Measurements from ENCODE around the gene TXNRD1. TPM values are rescaled to one million over a fixed set of nuclear protein-coding genes. Genes with fewer than 3 reads are reported as not detected.
"Not testable (repeated sequence)": the region's sequence is repeated elsewhere in the genome, so short reads cannot be mapped to it uniquely, and the experiment has no call there.

Gene TXNRD1
- total RNA-seq, 1 donor from 2014 or later, result 49.8 TPM

DNA sequence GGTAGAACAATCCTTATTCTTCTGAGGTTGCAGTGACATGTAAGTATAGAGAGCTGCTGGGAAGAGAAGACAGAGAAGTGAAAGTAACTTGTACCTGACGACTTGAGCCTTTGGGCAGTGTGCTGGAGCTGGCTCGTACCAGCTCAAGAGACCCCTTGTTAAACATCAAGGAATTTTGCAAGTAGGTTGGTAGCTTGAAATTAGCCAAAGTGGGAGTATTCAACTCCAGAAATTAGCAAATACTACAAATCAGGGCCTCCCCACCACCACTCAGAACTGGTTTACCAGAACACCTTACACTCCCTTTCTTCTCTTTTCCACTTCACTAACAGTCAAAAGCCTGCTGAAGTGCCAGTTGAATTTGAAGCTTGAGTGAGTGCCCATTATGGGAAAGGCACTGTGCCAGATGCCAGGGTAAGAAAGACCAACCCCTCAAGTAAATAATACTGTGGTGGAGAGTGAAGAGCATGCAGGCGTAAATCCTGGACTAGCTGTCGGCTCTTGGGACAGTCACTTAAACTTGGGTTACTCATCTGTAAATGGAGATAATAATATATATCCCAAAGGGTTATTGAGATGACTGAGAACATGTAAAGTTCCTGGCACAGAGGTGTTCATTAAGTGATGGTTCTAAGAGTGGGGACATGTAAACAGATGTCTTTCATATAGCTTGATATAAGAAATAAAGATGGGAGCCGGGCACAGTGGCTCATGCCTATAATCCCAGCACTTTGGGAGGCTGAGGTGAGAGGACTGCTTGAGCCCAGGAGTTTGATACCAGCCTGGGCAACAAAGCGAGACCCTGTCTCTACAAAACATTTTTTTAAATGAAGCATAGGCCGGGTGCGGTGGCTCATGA, 60.9 kb downstream of the TXNRD1 start:
- ATAC-seq (peak; percentile 52), DNase-seq (ENCODE audit: low spot score) (no peak)

DNA sequence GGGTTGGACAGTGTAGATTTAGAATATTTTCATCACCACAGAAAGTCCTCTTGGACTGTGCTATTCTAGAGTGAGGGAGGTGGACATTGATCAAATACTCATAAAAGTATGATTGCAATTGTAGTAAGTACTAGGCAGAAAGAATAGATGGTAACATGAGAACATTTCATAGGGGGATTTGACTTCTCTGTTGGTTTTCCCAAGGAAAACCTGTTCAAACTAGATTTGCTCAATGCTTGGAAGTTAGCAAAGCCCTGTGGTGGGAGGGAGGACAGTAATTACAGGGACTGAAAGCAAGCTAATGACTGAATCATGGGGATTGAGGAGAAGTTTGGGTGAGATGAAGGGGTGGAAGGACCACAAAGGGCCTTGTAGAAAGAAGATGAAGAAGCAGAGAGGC, 63.6 kb downstream of the TXNRD1 start:
- ATAC-seq, result no peak

DNA sequence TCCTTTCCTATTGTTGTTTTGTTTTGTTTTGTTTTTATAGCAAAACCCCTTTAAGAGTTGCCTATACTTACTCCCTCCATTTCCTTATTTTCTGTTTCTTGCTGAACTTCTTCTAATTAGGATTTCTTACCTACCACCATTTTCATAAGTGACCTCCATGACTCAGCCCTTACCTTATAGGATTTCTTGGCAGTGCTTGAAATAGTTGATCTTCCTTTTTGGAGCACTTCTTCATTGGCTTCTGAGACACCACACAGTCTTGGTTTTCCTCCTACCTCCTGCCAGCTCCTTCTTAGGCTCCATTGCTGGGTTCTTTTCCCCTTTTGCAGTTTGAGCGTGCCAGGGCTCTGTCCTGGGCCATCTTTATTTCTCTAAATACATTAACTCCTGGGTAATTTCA, 64.5 kb downstream of the TXNRD1 start:
- ATAC-seq, result no peak
- no peak for DNase-seq (ENCODE audit: low spot score)

More for the DNA sequence above, 63.6 kb downstream of the TXNRD1 start:
- no peak for DNase-seq (ENCODE audit: low spot score)

DNA sequence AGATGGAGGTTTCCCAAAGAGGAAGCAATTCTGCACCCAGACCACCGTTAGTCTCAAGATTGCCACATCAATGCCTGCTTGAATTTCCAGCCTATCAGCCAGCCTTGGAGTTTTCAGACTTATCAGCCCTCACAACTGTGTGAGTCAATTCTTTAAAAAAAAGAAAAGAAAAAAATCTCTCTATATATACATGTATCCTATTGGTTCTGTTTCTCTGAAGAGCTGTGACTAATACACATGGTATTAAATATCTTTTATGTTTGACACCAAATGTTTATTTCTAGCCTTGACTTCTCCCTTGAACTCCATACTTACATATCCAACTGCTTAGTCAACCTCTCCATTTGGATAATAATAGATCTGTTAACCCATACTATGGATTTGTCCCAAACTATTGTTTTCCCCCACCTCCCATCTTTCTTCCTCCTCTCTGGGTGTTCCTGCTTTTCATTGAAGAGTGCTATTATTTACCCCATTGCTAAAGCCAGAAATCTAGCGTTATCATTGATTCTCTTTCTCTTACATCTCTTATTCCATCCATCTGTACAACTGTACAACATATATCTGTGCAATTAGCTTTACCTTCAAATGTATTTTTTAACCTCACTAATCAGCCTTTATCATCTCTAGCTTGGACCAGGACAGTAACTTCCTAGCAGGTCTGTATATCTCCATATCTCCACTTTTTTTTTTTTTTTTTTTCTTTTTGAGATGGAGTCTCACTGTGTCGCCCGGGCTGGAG, 65.3 kb downstream of the TXNRD1 start:
- no peak for ATAC-seq
- DNase-seq (ENCODE audit: low spot score), result no peak

DNA sequence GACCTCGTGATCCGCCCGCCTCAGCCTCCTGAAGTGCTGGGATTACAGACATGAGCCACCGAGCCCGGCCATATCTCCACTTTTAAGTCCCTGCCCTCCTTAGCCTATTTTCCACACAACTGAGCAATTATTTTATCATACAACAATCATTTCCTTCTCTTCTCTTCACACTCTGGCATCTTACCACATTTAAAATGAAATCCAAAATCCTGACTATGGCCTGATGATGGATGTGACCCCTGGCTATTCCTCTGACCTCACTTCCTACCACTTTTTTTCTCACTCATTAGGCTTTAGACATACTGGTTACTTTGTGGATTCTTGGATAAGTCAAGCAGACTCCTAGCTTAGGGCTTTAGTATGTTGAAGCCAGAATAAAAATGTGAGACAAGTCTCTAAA, 66.1 kb downstream of the TXNRD1 start:
- DNase-seq (ENCODE audit: low spot score) (no peak), ATAC-seq (no peak)

DNA sequence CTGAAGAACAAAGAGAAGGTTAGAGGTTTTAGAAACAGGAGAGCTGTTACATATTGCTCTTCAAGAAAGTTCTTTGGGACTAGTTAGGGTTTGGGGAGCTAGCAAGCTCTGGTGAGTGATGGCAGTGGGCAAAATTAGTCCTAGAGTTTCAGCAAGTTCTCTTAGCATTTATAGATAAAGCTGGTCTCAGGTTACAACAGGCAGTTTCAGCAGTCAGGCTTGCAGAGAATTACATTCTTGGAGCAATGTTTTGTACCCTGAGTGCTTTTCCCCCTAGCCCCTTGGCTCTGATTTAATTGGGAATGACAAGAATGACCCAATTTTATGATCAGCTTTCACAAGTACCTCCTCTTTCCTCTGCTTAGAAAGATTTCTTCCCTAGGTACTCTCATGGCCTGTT, 66.5 kb downstream of the TXNRD1 start:
- DNase-seq (ENCODE audit: low spot score), result no peak
- ATAC-seq, result no peak

DNA sequence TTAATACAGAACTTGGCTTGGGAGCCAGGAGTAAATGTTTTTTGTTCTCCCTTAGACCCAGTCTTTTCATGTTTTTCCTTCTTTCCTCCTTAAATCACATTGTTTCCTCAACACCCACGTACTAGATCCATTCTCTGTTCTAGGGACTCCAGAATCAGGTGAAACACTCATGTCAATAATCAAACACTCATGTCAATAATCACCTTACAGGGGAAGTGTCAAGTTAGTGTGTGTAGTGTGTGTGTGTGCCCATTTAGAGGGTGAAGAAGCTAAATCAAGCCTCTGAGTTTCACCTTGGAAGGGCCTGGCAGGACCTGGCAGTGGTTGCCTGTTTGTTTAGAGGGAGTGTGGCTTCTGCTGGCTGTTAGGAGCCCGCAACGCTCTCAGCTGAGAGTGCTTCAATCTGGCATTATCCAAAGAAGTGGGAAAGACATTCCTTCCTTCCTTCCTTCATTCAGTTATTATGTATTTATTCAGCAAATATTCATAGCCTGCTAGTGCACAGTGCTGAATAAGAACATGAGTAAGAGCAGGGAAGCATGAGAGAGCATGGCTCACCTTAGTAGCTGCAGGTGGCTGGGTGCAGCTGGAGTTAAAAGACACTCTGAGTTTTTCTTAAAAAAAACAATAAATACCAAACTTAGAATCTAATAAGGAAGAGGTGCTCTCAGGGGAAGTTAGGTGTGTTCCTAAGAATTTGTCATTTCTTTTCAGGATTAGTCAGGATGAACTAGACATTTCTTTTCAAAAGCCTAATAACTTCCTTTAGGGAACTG, 70.3 kb downstream of the TXNRD1 start:
- no peak for ATAC-seq
- no peak for DNase-seq (ENCODE audit: low spot score)

DNA sequence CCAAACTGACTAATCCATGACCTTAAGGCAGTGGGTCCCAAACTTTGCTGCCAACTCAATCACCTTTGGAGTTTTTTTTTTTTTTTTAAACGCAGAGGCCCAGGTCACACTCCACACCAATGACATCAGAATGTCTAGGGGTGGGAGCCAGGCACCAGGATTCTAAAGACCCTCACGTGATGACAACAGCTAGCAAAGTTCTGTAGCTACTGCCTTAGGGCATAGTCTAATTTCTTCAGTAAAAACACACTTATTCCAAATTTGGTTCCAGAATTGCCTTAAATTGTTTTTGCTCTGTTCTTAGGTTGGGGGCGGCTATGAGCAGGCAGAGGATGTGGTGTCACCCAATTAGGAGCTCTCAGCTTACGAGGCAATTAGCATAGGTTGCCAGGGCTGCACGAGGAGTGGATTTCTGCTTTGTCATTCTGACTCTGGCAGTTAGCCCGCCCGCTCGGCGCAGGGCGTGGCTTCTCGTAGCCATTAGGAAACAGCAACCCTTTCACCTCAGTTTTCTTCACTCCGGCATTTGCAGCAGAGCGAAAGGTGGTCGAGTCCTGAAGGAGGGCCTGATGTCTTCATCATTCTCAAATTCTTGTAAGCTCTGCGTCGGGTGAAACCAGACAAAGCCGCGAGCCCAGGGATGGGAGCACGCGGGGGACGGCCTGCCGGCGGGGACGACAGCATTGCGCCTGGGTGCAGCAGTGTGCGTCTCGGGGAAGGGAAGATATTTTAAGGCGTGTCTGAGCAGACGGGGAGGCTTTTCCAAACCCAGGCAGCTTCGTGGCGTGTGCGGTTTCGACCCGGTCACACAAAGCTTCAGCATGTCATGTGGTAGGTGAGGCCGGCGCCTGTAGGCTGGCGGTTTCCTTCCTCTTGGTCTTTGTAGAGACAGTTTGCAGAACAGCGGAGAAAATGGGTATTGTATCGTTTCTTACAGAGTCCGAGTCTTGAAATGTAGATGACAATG, 71.2 kb downstream of the TXNRD1 start:
- ATAC-seq (peak; percentile 83), DNase-seq (ENCODE audit: low spot score) (peak; percentile 97)

DNA sequence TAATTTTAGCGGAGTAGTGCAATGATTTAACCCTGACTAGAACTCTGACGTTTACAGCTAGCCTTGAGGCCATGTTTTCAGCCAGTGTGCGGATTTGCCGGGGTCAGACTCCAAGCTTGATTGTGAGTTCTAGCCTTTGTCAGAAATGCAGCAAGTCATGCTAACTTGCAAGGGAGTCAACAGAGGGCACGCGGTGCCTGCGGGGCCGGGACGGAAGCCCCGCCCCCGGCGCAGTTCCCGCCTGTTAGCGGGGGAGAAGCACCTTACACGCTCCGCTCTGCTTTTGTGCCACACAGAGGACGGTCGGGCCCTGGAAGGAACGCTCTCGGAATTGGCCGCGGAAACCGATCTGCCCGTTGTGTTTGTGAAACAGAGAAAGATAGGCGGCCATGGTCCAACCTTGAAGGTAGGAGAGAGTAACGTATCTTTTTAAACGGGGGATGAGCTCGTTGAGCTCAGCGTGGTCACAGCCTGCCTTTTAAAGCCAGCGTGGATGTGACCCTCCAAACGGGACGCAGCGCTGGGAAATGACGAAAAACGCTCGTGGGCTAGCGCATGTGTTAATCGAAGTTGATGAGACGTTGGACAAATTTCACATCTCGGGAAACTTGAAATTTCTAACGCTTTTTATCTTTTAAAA, 73.2 kb downstream of the TXNRD1 start:
- DNase-seq (ENCODE audit: low spot score) (peak; percentile 92), ATAC-seq (peak; percentile 81)

DNA sequence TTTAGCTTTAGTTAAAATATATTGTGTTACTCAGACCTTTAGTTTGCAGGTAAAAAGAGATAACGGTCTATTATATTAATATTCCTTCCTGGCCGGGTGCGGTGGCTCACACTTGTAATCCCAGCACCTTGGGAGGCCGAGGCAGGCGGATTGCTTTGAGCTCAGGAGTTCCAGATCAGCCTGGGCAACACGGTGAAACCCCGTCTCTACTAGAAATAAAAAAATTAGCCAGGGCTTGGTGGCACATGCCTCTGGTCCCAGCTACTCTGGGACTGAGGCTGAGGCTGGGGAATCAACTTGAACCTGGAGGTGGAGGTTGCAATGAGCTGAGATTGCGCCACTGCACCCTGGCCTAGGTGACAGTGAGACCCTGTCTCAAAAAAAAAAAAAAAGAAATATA, 74.7 kb downstream of the TXNRD1 start:
- ATAC-seq, result no peak

DNA sequence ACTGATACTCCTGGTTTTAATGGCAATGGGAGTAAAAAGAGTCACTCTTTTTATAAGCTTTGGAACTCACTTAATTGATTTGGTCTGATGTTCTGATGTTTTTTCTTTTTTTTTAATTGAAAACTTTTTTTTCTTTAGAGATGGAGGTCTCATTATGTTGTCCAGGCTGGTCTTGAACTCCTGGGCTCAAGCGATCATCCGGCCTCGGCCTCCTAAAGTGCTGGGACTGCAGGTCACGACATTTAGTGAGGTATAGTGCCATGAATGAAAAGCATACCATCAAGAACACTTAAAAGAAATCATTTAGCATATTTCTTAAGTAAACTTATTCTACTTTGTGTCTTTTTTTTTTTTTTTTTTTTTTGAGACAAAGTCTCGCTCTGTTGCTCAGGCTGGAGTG, 75.3 kb downstream of the TXNRD1 start:
- no peak for ATAC-seq
- DNase-seq (ENCODE audit: low spot score), result no peak

More for the DNA sequence above, 74.7 kb downstream of the TXNRD1 start:
- DNase-seq (ENCODE audit: low spot score), result no peak

DNA sequence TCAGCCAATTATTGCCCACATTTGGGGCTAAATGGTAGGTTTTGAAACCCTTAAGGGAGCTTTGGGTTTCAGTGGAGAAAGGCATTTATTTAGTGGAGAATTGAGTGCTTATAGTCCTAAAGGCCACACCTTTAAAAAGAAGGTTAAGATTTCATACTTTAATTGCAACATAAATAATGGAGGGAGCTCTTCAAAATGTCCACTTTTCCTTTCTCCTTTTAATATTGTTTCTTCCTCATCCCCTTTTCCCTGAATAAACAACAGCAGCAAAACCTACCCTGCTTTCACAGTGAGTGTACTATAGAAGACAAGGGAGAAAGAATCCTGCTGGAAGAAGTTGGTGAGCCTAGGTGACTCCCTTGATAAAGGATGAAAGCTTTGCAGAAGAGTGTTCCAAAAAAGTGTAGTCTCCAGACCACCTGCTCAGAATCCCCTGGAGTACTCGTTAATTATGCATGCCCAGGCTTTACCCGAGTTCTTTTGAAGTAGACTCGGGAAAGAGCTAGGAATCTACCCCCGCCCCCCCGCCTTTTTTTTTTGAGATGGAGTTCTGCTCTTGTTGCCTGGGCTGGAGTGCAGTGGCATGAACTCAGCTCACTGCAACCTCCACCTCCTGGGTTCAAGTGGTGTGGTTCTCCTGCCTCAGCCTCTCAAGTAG, 76.4 kb downstream of the TXNRD1 start:
- DNase-seq (ENCODE audit: low spot score) (no peak), ATAC-seq (no peak)

DNA sequence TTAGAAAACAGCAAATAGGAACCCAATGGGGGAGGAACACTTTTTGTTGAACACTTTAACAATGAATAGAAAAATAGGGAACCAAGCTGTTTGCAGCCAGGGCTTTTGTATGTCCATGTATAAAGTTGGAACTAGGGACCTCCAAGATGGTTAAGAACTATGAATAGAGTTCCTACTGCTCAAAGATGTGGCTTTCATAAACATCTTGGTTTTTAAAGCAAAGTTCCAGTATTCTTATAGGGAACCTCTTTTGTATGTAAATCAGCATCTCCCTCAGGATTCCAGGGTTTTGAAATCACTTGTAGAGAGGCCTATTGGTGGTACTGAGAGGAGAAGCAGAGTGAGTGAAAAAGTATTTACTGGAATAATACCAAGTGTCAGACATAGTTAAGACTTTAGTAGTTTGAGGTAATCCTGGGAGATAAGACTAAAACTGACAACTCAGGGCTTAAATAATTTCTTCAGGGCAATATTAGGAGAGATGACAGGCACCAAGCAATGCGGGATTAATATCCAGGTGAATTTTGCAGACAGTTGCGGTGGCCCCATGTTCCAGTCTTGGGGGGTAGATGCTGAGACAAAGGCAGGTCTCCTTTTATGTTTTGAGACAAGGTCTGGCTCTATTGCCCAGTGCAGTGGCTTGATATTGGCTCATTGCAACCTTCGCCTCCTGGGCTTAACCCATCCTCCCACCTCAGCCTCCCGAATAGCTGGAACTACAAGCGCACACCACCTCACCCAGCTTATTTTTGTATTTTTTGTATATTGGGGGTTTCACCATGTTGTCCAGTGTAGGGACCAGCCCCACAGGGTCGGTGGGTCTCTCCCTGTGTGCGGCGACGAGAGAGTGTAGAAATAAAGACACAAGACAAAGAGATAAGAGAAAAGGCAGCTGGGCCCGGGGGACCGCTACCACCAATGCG, 77.6 kb downstream of the TXNRD1 start:
- no peak for DNase-seq (ENCODE audit: low spot score)
- ATAC-seq, result no peak

DNA sequence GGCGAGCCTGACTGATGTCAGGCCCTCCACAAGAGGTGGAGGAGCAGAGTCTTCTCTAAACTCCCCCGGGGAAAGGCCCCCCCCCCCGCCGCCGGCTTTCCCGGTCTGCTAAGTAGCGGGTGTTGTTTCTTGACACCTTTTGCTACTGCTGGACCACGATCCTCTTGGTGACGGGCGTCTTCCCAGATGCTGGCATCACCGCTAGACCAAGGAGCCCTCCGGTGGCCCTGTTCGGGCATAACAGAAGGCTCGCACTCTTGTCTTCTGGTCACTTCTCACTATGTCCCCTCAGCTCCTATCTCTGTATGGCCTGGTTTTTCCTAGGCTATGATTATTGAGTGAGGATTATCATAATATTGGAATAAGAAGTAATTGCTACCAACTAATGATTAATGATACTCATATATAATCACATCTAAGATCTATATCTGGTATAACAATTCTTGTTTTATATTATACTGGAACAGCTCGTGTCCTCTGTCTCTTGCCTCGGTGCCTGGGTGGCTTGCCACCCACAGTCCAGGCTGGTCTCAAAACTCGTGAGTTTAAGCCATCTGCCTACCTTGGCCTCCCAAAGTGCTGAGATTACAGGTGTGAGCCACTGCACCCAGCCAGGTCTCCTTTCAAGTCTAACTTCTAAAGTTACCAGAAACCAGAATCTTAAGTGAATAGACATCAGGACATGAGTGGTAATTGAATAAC, 78.7 kb downstream of the TXNRD1 start:
- not testable (repeated sequence) for DNase-seq (ENCODE audit: low spot score); ATAC-seq

DNA sequence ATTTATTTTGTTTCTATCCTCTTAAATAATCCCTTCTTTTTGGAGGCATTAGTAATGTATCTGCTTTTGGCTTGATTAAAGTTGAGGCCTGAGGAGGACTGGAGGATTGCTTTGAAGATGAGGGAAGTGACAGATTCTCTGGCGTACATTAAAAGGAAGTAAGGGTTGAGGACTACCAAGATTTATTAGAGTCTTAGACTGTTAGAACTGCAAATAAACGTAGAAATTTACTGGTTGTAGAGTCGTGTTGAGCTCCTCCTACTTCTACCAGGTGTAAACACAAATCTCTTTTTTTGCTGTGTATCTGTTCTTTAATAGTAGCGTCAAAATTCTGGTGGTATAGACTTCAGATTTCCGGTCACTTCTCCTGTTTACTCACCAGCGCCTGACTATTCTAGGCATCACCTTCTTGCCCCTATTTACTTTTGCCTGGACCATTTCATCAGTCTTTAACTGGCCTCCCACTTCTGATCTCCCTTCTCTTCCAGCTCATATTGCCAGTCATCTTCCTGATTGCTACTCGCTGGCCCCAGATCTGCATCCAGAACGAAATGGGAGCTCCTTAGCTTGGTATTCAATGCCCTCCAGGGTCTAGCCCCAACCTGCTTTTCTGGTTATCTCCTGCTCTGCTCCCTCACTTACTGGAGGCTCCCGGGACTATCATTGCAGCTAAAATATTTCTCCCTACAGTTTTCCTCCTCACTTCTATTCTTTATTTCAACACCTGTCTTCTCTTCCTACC, 79.5 kb downstream of the TXNRD1 start:
- no peak for ATAC-seq

DNA sequence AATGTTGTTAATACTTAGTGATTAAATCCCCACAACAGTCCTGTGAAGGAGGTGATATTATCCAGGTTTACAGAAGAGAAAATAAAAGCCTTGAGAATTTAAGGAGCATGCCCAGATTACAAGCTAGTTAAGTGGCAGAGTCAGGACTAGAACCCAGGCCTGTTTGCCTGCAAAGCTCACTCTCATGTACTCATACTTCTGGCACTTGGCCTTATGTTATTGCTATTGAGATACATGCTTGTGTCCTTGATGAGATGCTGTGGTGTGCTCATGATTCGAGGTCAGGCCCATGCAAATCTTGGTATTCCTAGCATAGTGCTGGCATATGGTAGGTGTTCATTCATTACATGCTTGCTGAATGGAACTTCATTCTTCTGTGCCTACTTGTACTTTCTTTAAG, 80.4 kb downstream of the TXNRD1 start:
- ATAC-seq (no peak), DNase-seq (ENCODE audit: low spot score) (no peak)

More for the DNA sequence above, 79.5 kb downstream of the TXNRD1 start:
- no peak for DNase-seq (ENCODE audit: low spot score)

DNA sequence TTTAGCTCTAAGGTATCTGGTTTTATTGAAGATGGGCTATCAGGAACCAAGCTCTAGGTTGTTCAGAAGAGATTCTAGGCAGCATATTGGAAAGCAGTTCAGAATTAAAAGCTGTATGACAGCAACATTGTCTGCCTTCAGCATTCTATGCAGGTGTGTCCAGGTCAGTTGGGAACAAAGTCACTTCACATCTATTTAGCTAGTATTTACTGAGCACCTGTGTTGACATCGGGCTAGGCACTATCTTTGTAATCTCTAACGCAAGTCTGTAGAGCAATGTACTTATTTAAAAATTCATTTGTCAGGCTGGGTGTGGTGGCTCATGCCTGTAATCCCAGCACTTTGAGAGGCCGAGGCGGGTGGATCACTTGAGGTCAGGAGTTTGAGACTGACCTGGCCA, 81.1 kb downstream of the TXNRD1 start:
- DNase-seq (ENCODE audit: low spot score) (no peak), ATAC-seq (no peak)

Data from left lobe of liver (tissue), 2 donors.